Measurements from ENCODE around the gene SMIM7.
"Not testable (repeated sequence)": the region's sequence is repeated elsewhere in the genome, so short reads cannot be mapped to it uniquely, and the experiment has no call there.

SMIM7 gene

GRCh38 chr19:16671652-16672274 lies 11.8 kb upstream of the SMIM7 start:
- Histone ChIP-seq H3K4me3 (ENCODE audit: low read length, poor library complexity, severe bottlenecking) (no peak overlapping the region), H3F3A (ENCODE audit: low read depth) (no peaks in the 10 kb centered on the region), H3K9me3 (ENCODE audit: insufficient read depth, low read depth, low read length) (no peaks in the 10 kb centered on the region), H4K20me1 (ENCODE audit: insufficient read depth, low read length, poor library complexity, severe bottlenecking) (no peaks in the 10 kb centered on the region), H3K4me1 (ENCODE audit: insufficient read depth, low read length, poor library complexity, severe bottlenecking) (no peaks in the 10 kb centered on the region), H3K27me3 (ENCODE audit: insufficient read depth, low read length, poor library complexity, severe bottlenecking) (no peaks in the 10 kb centered on the region), H3K9ac (ENCODE audit: low read depth, low read length, poor library complexity, severe bottlenecking) (no peak overlapping the region), H3K79me2 (ENCODE audit: insufficient read depth, low read length) (no peaks in the 10 kb centered on the region), H3K4me2 (ENCODE audit: low read depth, low read length, poor library complexity, severe bottlenecking) (no peak overlapping the region), H2AFZ (ENCODE audit: low read length) (no peak overlapping the region), H3K36me3 (ENCODE audit: insufficient read depth, low read length) (no peaks in the 10 kb centered on the region), H3K9me2 (replicated peaks; ENCODE audit: low read depth, low read length) (no peaks in the 10 kb centered on the region)
- TF ChIP-seq CTCF (conservative IDR thresholded peaks at IDR 0.05; ENCODE audit: low read length) (no peak), EZH2phosphoT487 (IDR thresholded peaks at IDR 0.05; ENCODE audit: borderline replicate concordance) (no peak)

- no peak overlapping the region for H3K9ac ChIP-seq (ENCODE audit: low read depth, low read length, poor library complexity, severe bottlenecking)
- no peak overlapping the region for H2AFZ ChIP-seq (ENCODE audit: low read length)
- H3K9me2 ChIP-seq (replicated peaks; ENCODE audit: low read depth, low read length): no peaks in the 10 kb centered on the region
- H3K4me1 ChIP-seq (ENCODE audit: insufficient read depth, low read length, poor library complexity, severe bottlenecking): no peaks in the 10 kb centered on the region
- H3F3A ChIP-seq (ENCODE audit: low read depth): no peaks in the 10 kb centered on the region
- no peak overlapping the region for H3K4me2 ChIP-seq (ENCODE audit: low read depth, low read length, poor library complexity, severe bottlenecking)
- no peaks in the 10 kb centered on the region for H3K9me3 ChIP-seq (ENCODE audit: insufficient read depth, low read depth, low read length)
- no peak for TF ChIP-seq EZH2phosphoT487 (IDR thresholded peaks at IDR 0.05; ENCODE audit: borderline replicate concordance)
- no peak for TF ChIP-seq CTCF (conservative IDR thresholded peaks at IDR 0.05; ENCODE audit: low read length)
- no peaks in the 10 kb centered on the region for H3K79me2 ChIP-seq (ENCODE audit: insufficient read depth, low read length)
- H3K4me3 ChIP-seq (ENCODE audit: low read length, poor library complexity, severe bottlenecking): no peak overlapping the region
- no peaks in the 10 kb centered on the region for H4K20me1 ChIP-seq (ENCODE audit: insufficient read depth, low read length, poor library complexity, severe bottlenecking)
- no peaks in the 10 kb centered on the region for H3K27me3 ChIP-seq (ENCODE audit: insufficient read depth, low read length, poor library complexity, severe bottlenecking)
- no peaks in the 10 kb centered on the region for H3K36me3 ChIP-seq (ENCODE audit: insufficient read depth, low read length)
Observed at GRCh38 chr19:16670291-16670690, 10.3 kb upstream of the SMIM7 start.

- not testable (repeated sequence) for H3F3A ChIP-seq (ENCODE audit: low read depth); H3K9me2 ChIP-seq (replicated peaks; ENCODE audit: low read depth, low read length); H3K4me1 ChIP-seq (ENCODE audit: insufficient read depth, low read length, poor library complexity, severe bottlenecking); H3K9me3 ChIP-seq (ENCODE audit: insufficient read depth, low read depth, low read length); H3K36me3 ChIP-seq (ENCODE audit: insufficient read depth, low read length); H3K79me2 ChIP-seq (ENCODE audit: insufficient read depth, low read length); H3K4me3 ChIP-seq (ENCODE audit: low read length, poor library complexity, severe bottlenecking); H3K4me2 ChIP-seq (ENCODE audit: low read depth, low read length, poor library complexity, severe bottlenecking); H4K20me1 ChIP-seq (ENCODE audit: insufficient read depth, low read length, poor library complexity, severe bottlenecking); H3K9ac ChIP-seq (ENCODE audit: low read depth, low read length, poor library complexity, severe bottlenecking); H3K27me3 ChIP-seq (ENCODE audit: insufficient read depth, low read length, poor library complexity, severe bottlenecking); H2AFZ ChIP-seq (ENCODE audit: low read length)
Observed at GRCh38 chr19:16668702-16669101, 8.8 kb upstream of the SMIM7 start.

- Histone ChIP-seq H3F3A (ENCODE audit: low read depth) (no peaks in the 10 kb centered on the region), H3K4me2 (ENCODE audit: low read depth, low read length, poor library complexity, severe bottlenecking) (no peak overlapping the region), H2AFZ (ENCODE audit: low read length) (no peak overlapping the region), H3K4me1 (ENCODE audit: insufficient read depth, low read length, poor library complexity, severe bottlenecking) (peaks cover 7% of the 10 kb centered on the region), H3K9ac (ENCODE audit: low read depth, low read length, poor library complexity, severe bottlenecking) (no peak overlapping the region), H3K27me3 (ENCODE audit: insufficient read depth, low read length, poor library complexity, severe bottlenecking) (no peaks in the 10 kb centered on the region), H3K9me2 (replicated peaks; ENCODE audit: low read depth, low read length) (no peaks in the 10 kb centered on the region), H4K20me1 (ENCODE audit: insufficient read depth, low read length, poor library complexity, severe bottlenecking) (no peaks in the 10 kb centered on the region), H3K36me3 (ENCODE audit: insufficient read depth, low read length) (no peaks in the 10 kb centered on the region), H3K79me2 (ENCODE audit: insufficient read depth, low read length) (no peaks in the 10 kb centered on the region), H3K4me3 (ENCODE audit: low read length, poor library complexity, severe bottlenecking) (no peak overlapping the region), H3K9me3 (ENCODE audit: insufficient read depth, low read depth, low read length) (no peaks in the 10 kb centered on the region)
- TF ChIP-seq EZH2phosphoT487 (IDR thresholded peaks at IDR 0.05; ENCODE audit: borderline replicate concordance): no peak
- no peak for TF ChIP-seq CTCF (conservative IDR thresholded peaks at IDR 0.05; ENCODE audit: low read length)
Observed at GRCh38 chr19:16668176-16668575, 8.2 kb upstream of the SMIM7 start.

All from Loucy (cell line).